Uterus (tissue), 4 donors: ENCODE results near the gene COMMD4. TPM values are rescaled to one million over a fixed set of nuclear protein-coding genes. Genes with fewer than 3 reads are reported as not detected.

Experiments
- DNase-seq, 2 donors: peaks; one replicate each; pipeline ENCODE4 v3.0.0-alpha.2; 2019 to 2020
- H3K27ac ChIP-seq, 2 donors: fragments of 200-600 bp; sonication (generic); 1 replicate in 1 of 2; 2 replicates in 1 of 2; pipeline ENCODE4 v1.5.1; 2016 to 2018
- H3K27me3 ChIP-seq, 2 donors: fragments of 200-600 bp; sonication (generic); one replicate each; pipeline ENCODE4 v1.5.1; 2018 to 2019; ENCODE audit warnings: control low read depth in 1 of 2
- H3K36me3 ChIP-seq, 2 donors: fragments of 200-600 bp; sonication (generic); one replicate each; pipeline ENCODE4 v1.5.1; 2019; ENCODE audit warnings: control low read depth in 1 of 2
- H3K4me1 ChIP-seq, 2 donors: fragments of 200-600 bp; sonication (generic); one replicate each; pipeline ENCODE4 v1.5.1; 2018 to 2019; ENCODE audit warnings: control low read depth in 1 of 2
- H3K4me3 ChIP-seq, 2 donors: fragments of 200-600 bp; sonication (generic); 1 replicate in 1 of 2; 2 replicates in 1 of 2; pipeline ENCODE4 v1.5.1; 2018 to 2019; ENCODE audit warnings: mild to moderate bottlenecking in 1 of 2
- H3K9me3 ChIP-seq, 2 donors: fragments of 200-600 bp; sonication (generic); one replicate each; pipeline ENCODE4 v1.5.1; 2019; ENCODE audit warnings: control low read depth in 1 of 2
- POLR2A ChIP-seq, 2 donors: fragments of 450-650 bp; IDR thresholded peaks; one replicate each; pipeline ENCODE4 v1.6.1; 2016; ENCODE audit warnings: antibody characterized with exemption in 2 of 2, mild to moderate bottlenecking in 1 of 2, moderate library complexity in 1 of 2
- intact Hi-C: fragments of 100-400 bp; cut with DNase I; formaldehyde crosslinking; loops from one replicate; pipeline ENCODE4 v1.15.1; 2023; ENCODE audit warnings: low total_unique reads
- total RNA-seq, 4 donors: library from RNA; depleted of rRNA in 3 of 4; stranded (reverse); fragments of >200 nt in 3 of 4; gene quantifications; one replicate each; pipeline versions ENCODE4 v1.1.0 to v1.2.4, GENCODE V29; 2014 to 2023
- TF ChIP-seq, protein P1 (sequence below), 4 experiments: fragments of 200-600 bp in 2 of 4; fragments of 450-650 bp in 2 of 4; sonication (generic) in 2 of 4; IDR thresholded peaks; one replicate each; pipeline ENCODE4 v1.5.1; 2016 to 2019; ENCODE audit warnings: antibody characterized with exemption in 4 of 4, mild to moderate bottlenecking in 2 of 4, moderate library complexity in 1 of 4
- donor health status: DM: yes; HTN: yes; CAD: no.

Gene COMMD4
- total RNA-seq, 4 donors from 2014 or later = 29.9 to 53.0 (median 37.9) TPM

DNA sequence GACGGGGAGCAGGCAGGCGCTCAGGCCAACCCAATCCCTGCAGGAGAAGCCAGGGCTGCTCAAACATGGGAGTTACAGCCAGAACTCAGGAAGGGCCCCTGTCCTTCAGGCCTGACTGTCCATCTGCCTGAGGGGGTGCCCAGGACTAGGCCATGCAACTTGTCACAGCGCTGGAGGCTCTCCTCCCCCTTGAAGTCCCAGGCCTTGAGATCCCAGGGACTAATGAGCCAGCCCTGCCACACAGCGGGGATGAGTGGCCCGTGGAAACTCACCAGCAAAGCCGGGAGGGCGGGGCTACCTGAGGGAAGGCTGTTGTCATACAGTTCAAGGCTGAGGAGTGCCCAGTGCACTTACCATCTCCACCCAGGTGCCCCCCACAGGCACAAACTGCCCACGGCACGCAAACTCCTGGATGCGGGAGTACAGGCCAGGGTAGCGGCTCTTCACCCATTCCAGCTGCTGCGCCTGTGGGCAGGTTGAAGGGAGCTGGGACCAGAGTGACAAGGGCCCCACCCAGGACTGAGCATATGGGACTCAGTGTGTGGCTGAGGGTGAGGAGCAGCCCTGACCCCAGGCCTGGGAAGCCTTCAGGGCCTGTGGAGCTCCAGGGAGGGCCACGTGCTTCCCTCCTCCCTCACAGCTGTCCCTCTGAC, 26.3 kb downstream of the COMMD4 start:
- H3K9me3 ChIP-seq = no peaks in the 10 kb centered on the region
- DNase-seq = no peak
- H3K4me1 ChIP-seq = no peaks in the 10 kb centered on the region
- H3K27ac ChIP-seq = no peak overlapping the region
- no peaks in the 10 kb centered on the region for H3K36me3 ChIP-seq
- intact Hi-C loops = loop anchor here (10.0 kb wide), 1 partner anchor 263 kb away; the partner anchor contains the start of gene SNUPN
- H3K4me3 ChIP-seq = no peak overlapping the region
- TF ChIP-seq POLR2A (IDR thresholded peaks at IDR 0.05) = no peak
- TF ChIP-seq, protein P1, sequence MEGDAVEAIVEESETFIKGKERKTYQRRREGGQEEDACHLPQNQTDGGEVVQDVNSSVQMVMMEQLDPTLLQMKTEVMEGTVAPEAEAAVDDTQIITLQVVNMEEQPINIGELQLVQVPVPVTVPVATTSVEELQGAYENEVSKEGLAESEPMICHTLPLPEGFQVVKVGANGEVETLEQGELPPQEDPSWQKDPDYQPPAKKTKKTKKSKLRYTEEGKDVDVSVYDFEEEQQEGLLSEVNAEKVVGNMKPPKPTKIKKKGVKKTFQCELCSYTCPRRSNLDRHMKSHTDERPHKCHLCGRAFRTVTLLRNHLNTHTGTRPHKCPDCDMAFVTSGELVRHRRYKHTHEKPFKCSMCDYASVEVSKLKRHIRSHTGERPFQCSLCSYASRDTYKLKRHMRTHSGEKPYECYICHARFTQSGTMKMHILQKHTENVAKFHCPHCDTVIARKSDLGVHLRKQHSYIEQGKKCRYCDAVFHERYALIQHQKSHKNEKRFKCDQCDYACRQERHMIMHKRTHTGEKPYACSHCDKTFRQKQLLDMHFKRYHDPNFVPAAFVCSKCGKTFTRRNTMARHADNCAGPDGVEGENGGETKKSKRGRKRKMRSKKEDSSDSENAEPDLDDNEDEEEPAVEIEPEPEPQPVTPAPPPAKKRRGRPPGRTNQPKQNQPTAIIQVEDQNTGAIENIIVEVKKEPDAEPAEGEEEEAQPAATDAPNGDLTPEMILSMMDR (IDR thresholded peaks at IDR 0.05) = no peak
- H3K27me3 ChIP-seq = no peaks in the 10 kb centered on the region

DNA sequence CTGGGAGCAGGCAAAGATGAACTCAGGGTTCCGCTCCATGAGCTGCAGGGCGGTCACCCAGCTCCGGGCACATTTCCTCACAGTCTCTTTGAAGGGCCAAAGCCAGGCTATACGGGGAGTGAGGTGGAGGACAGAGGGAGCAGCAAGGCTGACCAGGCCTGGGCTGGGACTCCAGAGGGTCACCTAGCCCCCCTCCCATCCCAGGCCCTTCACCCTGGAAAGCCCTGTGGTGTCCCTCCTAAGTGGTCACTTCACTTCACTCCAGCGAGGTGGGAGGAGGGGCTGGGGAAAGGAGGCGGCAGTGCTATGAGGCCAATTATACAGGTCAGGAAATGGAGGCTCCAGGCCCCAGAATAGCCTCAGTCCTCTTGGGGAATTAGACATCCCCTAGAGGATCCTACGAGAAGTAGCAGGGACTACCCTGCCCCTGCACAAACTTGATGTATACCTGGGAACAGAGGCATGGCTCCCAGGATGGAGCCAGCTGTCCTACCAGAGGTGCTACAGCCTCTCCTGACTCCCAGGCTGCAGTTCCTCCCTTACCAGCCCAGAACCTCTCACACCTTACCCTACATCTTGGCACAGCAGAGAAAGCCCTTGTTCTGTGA, 26.9 kb downstream of the COMMD4 start:
- Histone ChIP-seq H3K27ac (no peak overlapping the region), H3K4me1 (no peaks in the 10 kb centered on the region), H3K36me3 (no peaks in the 10 kb centered on the region), H3K9me3 (no peaks in the 10 kb centered on the region), H3K27me3 (no peaks in the 10 kb centered on the region), H3K4me3 (no peak overlapping the region)
- TF ChIP-seq, protein P1 (IDR thresholded peaks at IDR 0.05) = no peak
- no peak for TF ChIP-seq POLR2A (IDR thresholded peaks at IDR 0.05)
- DNase-seq = no peak
- intact Hi-C loops = loop anchor here (10.0 kb wide), 1 partner anchor 262 kb away; the partner anchor contains the start of gene SNUPN

DNA sequence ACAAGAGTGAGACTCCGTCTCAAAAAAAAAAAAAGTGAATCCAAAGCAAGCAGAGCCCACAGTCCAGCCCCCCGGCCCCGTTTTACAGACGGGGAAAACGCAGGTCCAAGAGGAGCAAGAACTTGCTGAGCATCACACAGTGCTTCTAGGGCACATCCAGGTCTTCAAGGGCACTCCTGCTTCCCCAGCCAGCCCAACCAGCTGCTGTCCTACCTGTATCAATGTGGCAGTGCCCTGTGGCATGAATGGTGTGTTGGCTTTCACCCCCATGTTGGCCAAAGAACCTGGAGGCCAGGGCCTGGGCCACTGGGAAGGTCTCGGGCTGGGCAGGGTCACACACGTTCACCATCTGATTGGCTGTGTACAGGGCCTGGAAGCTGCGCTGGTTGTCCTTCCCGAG, 27.9 kb downstream of the COMMD4 start:
- H3K4me3 ChIP-seq = no peak overlapping the region
- no peaks in the 10 kb centered on the region for H3K36me3 ChIP-seq
- no peaks in the 10 kb centered on the region for H3K9me3 ChIP-seq
- no peak for DNase-seq
- intact Hi-C loops = loop anchor here (10.0 kb wide), 1 partner anchor 261 kb away; the partner anchor contains the start of gene SNUPN
- H3K27ac ChIP-seq = no peak overlapping the region
- TF ChIP-seq, protein P1 (IDR thresholded peaks at IDR 0.05) = no peak
- TF ChIP-seq POLR2A (IDR thresholded peaks at IDR 0.05) = no peak
- no peaks in the 10 kb centered on the region for H3K27me3 ChIP-seq
- no peaks in the 10 kb centered on the region for H3K4me1 ChIP-seq

DNA sequence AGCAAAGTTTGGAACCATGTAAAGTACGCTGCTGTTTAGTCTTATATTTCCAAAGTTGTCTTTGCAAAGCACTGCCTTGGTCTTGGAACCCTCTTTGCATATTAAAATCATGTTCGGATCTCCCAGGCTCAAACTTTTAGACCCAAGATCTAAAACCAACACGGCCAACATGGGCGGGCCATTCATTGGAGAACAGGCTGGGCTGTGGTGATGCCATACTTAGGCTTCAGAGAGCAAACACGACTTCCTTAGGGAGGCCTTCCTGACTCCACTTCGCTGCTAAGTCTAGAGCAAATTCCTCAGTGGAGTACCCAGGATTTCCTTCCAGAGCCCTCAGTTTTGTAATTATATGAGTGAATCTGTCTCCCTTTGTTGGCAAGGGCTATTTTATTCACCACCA, 29.0 kb downstream of the COMMD4 start:
- Histone ChIP-seq H3K27me3 (no peaks in the 10 kb centered on the region), H3K9me3 (no peaks in the 10 kb centered on the region), H3K27ac (no peak overlapping the region), H3K4me1 (no peaks in the 10 kb centered on the region), H3K4me3 (no peak overlapping the region), H3K36me3 (no peaks in the 10 kb centered on the region)
- no peak for DNase-seq
- TF ChIP-seq POLR2A (IDR thresholded peaks at IDR 0.05) = no peak
- TF ChIP-seq, protein P1 (IDR thresholded peaks at IDR 0.05) = no peak
- intact Hi-C loops = loop anchor here (10.0 kb wide), 1 partner anchor 260 kb away; the partner anchor contains the start of gene SNUPN

DNA sequence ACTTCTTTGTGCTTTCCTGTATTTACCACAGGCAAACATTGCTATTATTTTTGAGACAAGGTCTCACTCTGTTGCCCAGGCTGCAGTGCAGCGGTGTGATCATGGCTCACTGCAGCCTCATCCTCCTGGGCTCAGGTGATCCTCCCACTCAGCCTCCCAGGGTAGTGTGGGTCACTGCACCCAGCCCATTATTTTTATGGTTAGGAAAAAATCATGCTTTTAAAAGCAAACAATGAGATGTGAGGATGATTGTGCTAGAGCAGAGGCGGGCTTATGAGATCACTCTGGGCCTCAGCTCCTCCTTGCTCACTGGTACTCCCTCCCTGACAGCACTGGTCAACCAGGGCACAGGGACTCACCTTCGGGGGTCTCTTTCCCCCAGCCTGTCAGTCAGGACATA, 30.3 kb downstream of the COMMD4 start:
- intact Hi-C loops = loop anchor here (10.0 kb wide), 1 partner anchor 259 kb away; the partner anchor contains the start of gene SNUPN
- TF ChIP-seq, protein P1 (IDR thresholded peaks at IDR 0.05) = no peak
- no peak for TF ChIP-seq POLR2A (IDR thresholded peaks at IDR 0.05)

More for the DNA sequence above, 30.3 kb downstream of the COMMD4 start:
- H3K27ac ChIP-seq = no peak overlapping the region
- H3K27me3 ChIP-seq = no peaks in the 10 kb centered on the region
- H3K4me1 ChIP-seq = no peaks in the 10 kb centered on the region
- H3K36me3 ChIP-seq = no peaks in the 10 kb centered on the region
- no peak overlapping the region for H3K4me3 ChIP-seq
- H3K9me3 ChIP-seq = no peaks in the 10 kb centered on the region
- DNase-seq = no peak
